Measurements from ENCODE around the gene PTK7.

GRCh38 chr6:43176423-43176786 lies 100.3 kb downstream of the PTK7 start:
- TF ChIP-seq EZH2 (IDR thresholded peaks at IDR 0.05; ENCODE audit: low read depth, unreplicated experiment) (no peak), CTCF (conservative IDR thresholded peaks at IDR 0.05; ENCODE audit: low read depth in 2 of 2) (no peak), REST (IDR thresholded peaks at IDR 0.05; ENCODE audit: unreplicated experiment) (no peak), POLR2AphosphoS5 (IDR thresholded peaks at IDR 0.05; ENCODE audit: low read depth) (no peak), ETS1 (IDR thresholded peaks at IDR 0.05) (no peak), EZH2phosphoT487 (IDR thresholded peaks at IDR 0.05; ENCODE audit: unreplicated experiment) (no peak), ZNF331 (CRISPR knock-in tag; IDR thresholded peaks at IDR 0.05; ENCODE audit: low read depth) (no peak), CREB1 (CRISPR knock-in tag; IDR thresholded peaks at IDR 0.05; ENCODE audit: low read depth) (no peak), JUNB (IDR thresholded peaks at IDR 0.05; ENCODE audit: unreplicated experiment) (no peak), ZNF114 (CRISPR knock-in tag; IDR thresholded peaks at IDR 0.05) (no peak), STAT1 (IDR thresholded peaks at IDR 0.05; ENCODE audit: unreplicated experiment) (no peak), NANOG (IDR thresholded peaks at IDR 0.05; ENCODE audit: borderline replicate concordance) (no peak)

Measured in GM23338 (cell line).